HL-60 (cell line): ENCODE results near the gene A2M.

ENCODE experiments used
- DNase-seq, 2 experiments: peaks; one replicate each; pipeline ENCODE4 v3.0.0-alpha.2; 2010 to 2020; ENCODE audit warnings: low read depth in 1 of 2, low spot score in 1 of 2
- H3K27ac ChIP-seq: fragments of 250-450 bp; sonication (Bioruptor Pico); replicated peaks from 2 replicates; pipeline ENCODE4 v1.5.1; 2020; ENCODE audit warnings: mild to moderate bottlenecking, moderate library complexity
- H3K27me3 ChIP-seq: fragments of 250-450 bp; sonication (Bioruptor Pico); 2 replicates; pipeline ENCODE4 v1.5.1; 2021; ENCODE audit warnings: mild to moderate bottlenecking, moderate library complexity; ENCODE audit not compliant: insufficient read depth, poor library complexity, severe bottlenecking
- H3K4me3 ChIP-seq: replicated peaks from 2 replicates; pipeline ENCODE4 v1.5.1; 2011; ENCODE audit warnings: mild to moderate bottlenecking, control low read depth, low read length; ENCODE audit not compliant: insufficient read depth
- GABPA ChIP-seq: IDR thresholded peaks from 2 replicates; pipeline ENCODE4 v1.6.1; 2012; ENCODE audit warnings: low read depth
- POLR2AphosphoS5 ChIP-seq: IDR thresholded peaks from 2 replicates; pipeline ENCODE4 v1.6.1; 2012; ENCODE audit warnings: low read depth
- SPI1 ChIP-seq: IDR thresholded peaks from 2 replicates; pipeline ENCODE4 v1.6.1; 2012; ENCODE audit warnings: low read depth, mild to moderate bottlenecking, borderline replicate concordance
- TF ChIP-seq, protein P1 (sequence below): IDR thresholded peaks from one replicate; pipeline ENCODE4 v1.5.1; 2011; ENCODE audit warnings: low read length, control low read depth, inconsistent platforms; ENCODE audit not compliant: insufficient read depth
- TF ChIP-seq, protein P2 (sequence below): IDR thresholded peaks from 2 replicates; pipeline ENCODE4 v1.6.1; 2012; ENCODE audit warnings: low read depth; ENCODE audit not compliant: insufficient replicate concordance

A2M gene

DNA sequence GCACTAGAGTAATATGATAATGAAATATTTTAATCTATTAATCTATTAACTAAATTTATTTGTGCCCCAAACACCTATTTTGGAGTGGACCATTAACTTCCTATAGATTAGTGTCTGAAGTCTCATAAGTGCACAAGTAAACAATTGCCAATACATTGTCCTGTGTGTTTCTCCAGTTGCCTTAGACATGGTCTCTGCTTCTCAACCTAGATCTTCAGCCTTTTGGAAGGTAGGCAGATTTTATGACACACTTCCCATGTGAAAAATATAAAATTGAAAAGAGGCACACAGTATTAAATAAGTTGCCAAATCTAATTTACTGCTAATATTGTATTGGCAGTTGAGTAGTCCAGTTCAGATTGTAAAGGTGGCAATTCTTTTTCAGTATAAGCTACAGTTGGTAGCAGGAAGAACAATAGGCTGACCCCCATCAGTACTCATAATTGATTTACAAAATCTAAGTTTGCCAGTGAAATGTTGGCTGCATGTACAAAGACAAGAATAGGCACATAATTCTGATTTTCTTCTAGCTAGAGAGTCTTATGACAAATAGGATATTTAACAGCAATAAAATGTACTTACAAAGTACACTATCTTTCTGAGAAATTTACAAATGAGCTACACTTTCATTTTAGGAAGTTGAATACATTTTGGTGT lies 10.8 kb downstream of the A2M start:
- no peak overlapping the region for H3K4me3 ChIP-seq
- TF ChIP-seq, protein P1, sequence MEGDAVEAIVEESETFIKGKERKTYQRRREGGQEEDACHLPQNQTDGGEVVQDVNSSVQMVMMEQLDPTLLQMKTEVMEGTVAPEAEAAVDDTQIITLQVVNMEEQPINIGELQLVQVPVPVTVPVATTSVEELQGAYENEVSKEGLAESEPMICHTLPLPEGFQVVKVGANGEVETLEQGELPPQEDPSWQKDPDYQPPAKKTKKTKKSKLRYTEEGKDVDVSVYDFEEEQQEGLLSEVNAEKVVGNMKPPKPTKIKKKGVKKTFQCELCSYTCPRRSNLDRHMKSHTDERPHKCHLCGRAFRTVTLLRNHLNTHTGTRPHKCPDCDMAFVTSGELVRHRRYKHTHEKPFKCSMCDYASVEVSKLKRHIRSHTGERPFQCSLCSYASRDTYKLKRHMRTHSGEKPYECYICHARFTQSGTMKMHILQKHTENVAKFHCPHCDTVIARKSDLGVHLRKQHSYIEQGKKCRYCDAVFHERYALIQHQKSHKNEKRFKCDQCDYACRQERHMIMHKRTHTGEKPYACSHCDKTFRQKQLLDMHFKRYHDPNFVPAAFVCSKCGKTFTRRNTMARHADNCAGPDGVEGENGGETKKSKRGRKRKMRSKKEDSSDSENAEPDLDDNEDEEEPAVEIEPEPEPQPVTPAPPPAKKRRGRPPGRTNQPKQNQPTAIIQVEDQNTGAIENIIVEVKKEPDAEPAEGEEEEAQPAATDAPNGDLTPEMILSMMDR = no peak
- TF ChIP-seq, protein P2, sequence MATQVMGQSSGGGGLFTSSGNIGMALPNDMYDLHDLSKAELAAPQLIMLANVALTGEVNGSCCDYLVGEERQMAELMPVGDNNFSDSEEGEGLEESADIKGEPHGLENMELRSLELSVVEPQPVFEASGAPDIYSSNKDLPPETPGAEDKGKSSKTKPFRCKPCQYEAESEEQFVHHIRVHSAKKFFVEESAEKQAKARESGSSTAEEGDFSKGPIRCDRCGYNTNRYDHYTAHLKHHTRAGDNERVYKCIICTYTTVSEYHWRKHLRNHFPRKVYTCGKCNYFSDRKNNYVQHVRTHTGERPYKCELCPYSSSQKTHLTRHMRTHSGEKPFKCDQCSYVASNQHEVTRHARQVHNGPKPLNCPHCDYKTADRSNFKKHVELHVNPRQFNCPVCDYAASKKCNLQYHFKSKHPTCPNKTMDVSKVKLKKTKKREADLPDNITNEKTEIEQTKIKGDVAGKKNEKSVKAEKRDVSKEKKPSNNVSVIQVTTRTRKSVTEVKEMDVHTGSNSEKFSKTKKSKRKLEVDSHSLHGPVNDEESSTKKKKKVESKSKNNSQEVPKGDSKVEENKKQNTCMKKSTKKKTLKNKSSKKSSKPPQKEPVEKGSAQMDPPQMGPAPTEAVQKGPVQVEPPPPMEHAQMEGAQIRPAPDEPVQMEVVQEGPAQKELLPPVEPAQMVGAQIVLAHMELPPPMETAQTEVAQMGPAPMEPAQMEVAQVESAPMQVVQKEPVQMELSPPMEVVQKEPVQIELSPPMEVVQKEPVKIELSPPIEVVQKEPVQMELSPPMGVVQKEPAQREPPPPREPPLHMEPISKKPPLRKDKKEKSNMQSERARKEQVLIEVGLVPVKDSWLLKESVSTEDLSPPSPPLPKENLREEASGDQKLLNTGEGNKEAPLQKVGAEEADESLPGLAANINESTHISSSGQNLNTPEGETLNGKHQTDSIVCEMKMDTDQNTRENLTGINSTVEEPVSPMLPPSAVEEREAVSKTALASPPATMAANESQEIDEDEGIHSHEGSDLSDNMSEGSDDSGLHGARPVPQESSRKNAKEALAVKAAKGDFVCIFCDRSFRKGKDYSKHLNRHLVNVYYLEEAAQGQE = no peak
- TF ChIP-seq GABPA = no peak
- no peaks in the 10 kb centered on the region for H3K27me3 ChIP-seq
- DNase-seq = no peak
- no peak overlapping the region for H3K27ac ChIP-seq

DNA sequence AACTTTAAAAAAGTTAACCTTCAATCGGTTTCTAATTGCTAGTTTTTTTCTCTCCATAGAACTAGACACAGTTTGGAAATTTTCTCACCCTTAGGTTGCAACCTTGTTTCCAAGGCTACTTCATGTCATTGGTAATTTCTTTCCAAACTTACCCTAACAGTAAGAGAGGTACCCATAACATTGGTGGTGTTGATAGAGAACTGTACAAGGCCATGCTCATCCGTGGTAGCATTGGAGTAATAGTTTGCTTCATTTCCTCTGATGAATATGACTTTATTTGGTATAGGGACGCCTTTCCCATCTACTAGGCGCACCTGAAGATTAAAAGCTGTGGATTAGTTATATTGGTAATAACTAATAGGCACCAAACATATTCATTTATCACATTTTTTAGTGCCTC lies 11.6 kb downstream of the A2M start:
- no peak overlapping the region for H3K27ac ChIP-seq
- no peak for TF ChIP-seq SPI1
- TF ChIP-seq, protein P1 = no peak
- TF ChIP-seq GABPA = no peak
- TF ChIP-seq POLR2AphosphoS5 = no peak
- TF ChIP-seq, protein P2 = no peak
- no peaks in the 10 kb centered on the region for H3K27me3 ChIP-seq
- DNase-seq = no peak
- no peak overlapping the region for H3K4me3 ChIP-seq

DNA sequence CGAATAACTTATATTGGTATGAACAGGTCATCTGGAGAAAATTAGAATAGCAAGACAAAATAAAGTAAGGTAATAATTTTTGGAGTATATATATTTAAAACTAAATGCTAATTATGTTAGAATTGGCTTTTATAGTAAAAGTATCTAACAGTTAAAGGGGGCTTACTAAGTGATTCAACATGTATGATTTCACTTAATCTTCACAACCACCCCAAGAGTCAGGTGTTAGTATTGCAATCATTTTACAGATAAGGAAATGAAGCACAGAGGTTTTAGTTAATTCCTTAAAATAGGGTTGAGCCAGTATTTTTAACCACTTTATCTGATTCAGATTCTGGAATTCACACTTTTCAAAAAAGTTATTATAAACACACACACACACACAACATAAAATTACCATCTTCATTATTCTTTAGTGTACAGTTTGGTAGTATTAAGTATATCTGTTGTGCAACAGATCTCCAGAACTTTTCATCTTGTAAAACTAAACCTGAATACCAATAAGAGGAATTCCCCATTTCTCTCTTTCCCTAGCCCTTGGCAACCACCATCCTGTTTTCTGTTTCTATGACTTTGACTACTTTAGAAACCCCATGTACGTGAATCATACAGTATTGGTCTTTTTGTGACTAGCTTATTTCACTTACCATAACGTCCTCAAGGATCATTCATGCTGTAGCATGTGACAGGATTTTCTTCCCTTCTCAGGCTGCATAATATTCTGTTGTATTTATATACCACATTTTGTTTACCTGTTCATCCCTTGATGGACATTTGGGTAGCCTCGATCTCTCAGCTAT lies 12.5 kb downstream of the A2M start:
- no peak overlapping the region for H3K4me3 ChIP-seq
- no peak overlapping the region for H3K27ac ChIP-seq
- no peaks in the 10 kb centered on the region for H3K27me3 ChIP-seq
- TF ChIP-seq POLR2AphosphoS5 (no peak), SPI1 (no peak)
- TF ChIP-seq, protein P1 = no peak
- DNase-seq = no peak
